KMS-11 (cell line): ENCODE results near the gene UMPS.

Source experiments
- H2AFZ ChIP-seq: fragments of 200-600 bp; sonication (generic); 2 replicates; pipeline ENCODE4 v1.6.1; 2016; ENCODE audit warnings: antibody characterized with exemption, mixed run types, low read depth
- H3K27ac ChIP-seq: fragments of 200-600 bp; sonication (generic); 2 replicates; pipeline ENCODE4 v1.6.1; 2016; ENCODE audit warnings: mild to moderate bottlenecking, mixed run types
- H3K27me3 ChIP-seq: fragments of 200-600 bp; sonication (generic); 2 replicates; pipeline ENCODE4 v1.6.1; 2017; ENCODE audit warnings: mild to moderate bottlenecking, low read depth, mixed run types, moderate library complexity; ENCODE audit not compliant: insufficient read depth
- H3K36me3 ChIP-seq: fragments of 200-600 bp; sonication (generic); 2 replicates; pipeline ENCODE4 v1.6.1; 2017; ENCODE audit warnings: mild to moderate bottlenecking, mixed run types; ENCODE audit not compliant: insufficient read depth
- H3K4me1 ChIP-seq: fragments of 200-600 bp; sonication (generic); 2 replicates; pipeline ENCODE4 v1.6.1; 2016; ENCODE audit warnings: mild to moderate bottlenecking, low read depth, mixed run types; ENCODE audit not compliant: poor library complexity, severe bottlenecking
- H3K4me2 ChIP-seq: fragments of 200-600 bp; sonication (generic); 2 replicates; pipeline ENCODE4 v1.7.0; 2016; ENCODE audit warnings: mild to moderate bottlenecking, mixed run types
- H3K4me3 ChIP-seq: fragments of 200-600 bp; sonication (generic); IDR thresholded peaks from 2 replicates; pipeline ENCODE4 v1.6.1; 2017; ENCODE audit warnings: low read depth, low read length, mixed read lengths; ENCODE audit not compliant: insufficient read depth
- H3K79me2 ChIP-seq: fragments of 200-600 bp; sonication (generic); 2 replicates; pipeline ENCODE4 v1.6.1; 2016; ENCODE audit warnings: low read depth, mixed run types; ENCODE audit not compliant: insufficient read depth
- H3K9ac ChIP-seq: fragments of 200-600 bp; sonication (generic); 2 replicates; pipeline ENCODE4 v1.6.1; 2016; ENCODE audit warnings: mild to moderate bottlenecking, mixed run types
- H4K20me1 ChIP-seq: fragments of 200-600 bp; sonication (generic); 2 replicates; pipeline ENCODE4 v1.6.1; 2016; ENCODE audit warnings: mild to moderate bottlenecking, mixed run types; ENCODE audit not compliant: insufficient read depth
- TF ChIP-seq, protein P1 (sequence below): fragments of 200-600 bp; sonication (generic); conservative IDR thresholded peaks from 2 replicates; pipeline ENCODE4 v1.6.1; 2017; ENCODE audit warnings: low read depth, mild to moderate bottlenecking, antibody characterized with exemption, low read length, moderate library complexity, mixed read lengths

UMPS gene

DNA sequence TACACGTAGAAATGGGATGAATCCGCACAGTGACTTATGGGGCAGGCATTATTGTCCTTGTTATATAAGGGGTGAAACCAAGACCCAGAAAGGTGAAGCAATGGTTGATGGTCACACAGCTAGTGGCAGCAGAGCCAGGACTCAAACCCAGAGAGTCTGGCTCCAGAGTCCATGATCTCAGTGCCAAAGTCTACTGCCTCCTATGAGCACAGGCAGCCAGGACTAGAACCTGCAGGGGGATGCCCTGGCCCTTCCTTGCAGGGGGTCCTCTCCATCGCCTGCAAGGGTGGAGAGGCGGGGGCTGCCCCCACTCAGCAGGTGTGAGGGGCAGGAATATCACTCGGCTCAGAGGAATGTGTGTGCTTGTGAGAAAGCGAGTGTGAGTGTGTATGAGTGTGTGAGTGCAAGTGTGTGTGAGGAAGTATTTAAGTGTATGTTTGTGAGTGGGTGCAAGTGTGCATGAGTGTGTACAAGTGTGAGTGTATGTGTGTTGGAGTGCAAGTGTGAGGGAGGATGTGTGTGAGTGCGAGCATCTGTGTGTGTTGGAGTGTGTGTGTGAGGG lies 44.7 kb downstream of the UMPS start:
- Histone ChIP-seq H3K9ac (no peak overlapping the region; the same call in 1 of the 2 replicates), H3K36me3 (no peaks in the 10 kb centered on the region; the same call in 1 of the 2 replicates), H4K20me1 (no peaks in the 10 kb centered on the region), H3K4me3 (no peak overlapping the region), H3K27ac (peak overlapping the region; percentile 88; the same call in 1 of the 2 replicates), H3K27me3 (no peaks in the 10 kb centered on the region), H3K4me1 (peaks cover 98% of the 10 kb centered on the region), H3K4me2 (peak overlapping the region; percentile 53; the same call in 1 of the 2 replicates), H3K79me2 (no peaks in the 10 kb centered on the region), H2AFZ (no peak overlapping the region)
- TF ChIP-seq, protein P1, sequence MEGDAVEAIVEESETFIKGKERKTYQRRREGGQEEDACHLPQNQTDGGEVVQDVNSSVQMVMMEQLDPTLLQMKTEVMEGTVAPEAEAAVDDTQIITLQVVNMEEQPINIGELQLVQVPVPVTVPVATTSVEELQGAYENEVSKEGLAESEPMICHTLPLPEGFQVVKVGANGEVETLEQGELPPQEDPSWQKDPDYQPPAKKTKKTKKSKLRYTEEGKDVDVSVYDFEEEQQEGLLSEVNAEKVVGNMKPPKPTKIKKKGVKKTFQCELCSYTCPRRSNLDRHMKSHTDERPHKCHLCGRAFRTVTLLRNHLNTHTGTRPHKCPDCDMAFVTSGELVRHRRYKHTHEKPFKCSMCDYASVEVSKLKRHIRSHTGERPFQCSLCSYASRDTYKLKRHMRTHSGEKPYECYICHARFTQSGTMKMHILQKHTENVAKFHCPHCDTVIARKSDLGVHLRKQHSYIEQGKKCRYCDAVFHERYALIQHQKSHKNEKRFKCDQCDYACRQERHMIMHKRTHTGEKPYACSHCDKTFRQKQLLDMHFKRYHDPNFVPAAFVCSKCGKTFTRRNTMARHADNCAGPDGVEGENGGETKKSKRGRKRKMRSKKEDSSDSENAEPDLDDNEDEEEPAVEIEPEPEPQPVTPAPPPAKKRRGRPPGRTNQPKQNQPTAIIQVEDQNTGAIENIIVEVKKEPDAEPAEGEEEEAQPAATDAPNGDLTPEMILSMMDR, result no peak

DNA sequence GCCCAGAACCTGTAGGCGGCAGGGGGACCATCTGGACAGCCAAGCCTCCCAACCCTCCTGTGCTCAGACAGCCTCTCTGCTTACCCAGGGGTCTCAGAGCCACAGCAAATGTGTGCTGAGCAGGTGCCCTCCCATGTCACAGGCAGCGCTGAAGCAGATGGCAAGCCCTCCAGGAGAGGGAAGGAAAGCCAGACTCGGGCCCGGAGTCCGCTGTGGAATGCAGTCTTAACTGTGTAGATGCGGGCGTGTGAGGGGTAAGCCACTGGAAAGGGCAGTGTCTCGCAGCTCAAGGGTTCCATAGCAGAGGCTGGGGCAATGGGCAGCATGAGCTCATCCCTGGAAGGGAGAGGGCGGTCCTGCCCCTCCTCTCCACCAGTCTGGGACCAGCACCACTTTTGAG lies 45.6 kb downstream of the UMPS start:
- TF ChIP-seq, protein P1, result no peak
- H3K27me3 ChIP-seq, result no peaks in the 10 kb centered on the region
- H3K27ac ChIP-seq, result no peak overlapping the region
- H4K20me1 ChIP-seq, result no peaks in the 10 kb centered on the region
- H3K79me2 ChIP-seq, result no peaks in the 10 kb centered on the region; the same call in 1 of the 2 replicates
- no peak overlapping the region for H2AFZ ChIP-seq
- H3K4me2 ChIP-seq, result no peak overlapping the region
- H3K4me3 ChIP-seq, result no peak overlapping the region
- peaks cover 97% of the 10 kb centered on the region for H3K4me1 ChIP-seq
- H3K9ac ChIP-seq, result no peak overlapping the region
- H3K36me3 ChIP-seq, result no peaks in the 10 kb centered on the region; the same call in 1 of the 2 replicates

DNA sequence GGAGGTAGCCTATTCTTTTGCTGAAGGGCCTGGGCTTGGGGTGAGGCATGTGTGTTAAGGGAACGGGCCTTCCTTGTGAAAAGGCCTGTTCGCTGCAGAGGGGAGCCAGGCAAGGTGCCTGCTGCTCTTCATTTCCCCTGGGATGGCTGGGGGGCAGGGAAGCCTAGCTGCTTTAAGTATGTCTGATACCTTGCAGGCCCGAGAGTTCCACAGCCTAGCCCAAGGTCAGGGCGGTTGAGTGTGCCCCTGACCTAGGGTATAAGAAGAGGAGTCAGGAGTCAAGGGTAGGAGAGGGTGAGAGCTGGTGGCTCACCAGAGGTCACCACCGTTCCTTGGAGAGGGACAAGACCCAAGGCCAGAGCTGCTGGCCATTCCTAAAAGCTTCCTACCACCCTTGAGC lies 46.6 kb downstream of the UMPS start:
- Histone ChIP-seq H3K4me2 (no peak overlapping the region), H3K36me3 (no peaks in the 10 kb centered on the region; the same call in 1 of the 2 replicates), H3K27ac (peak overlapping the region; percentile 19; the same call in 1 of the 2 replicates), H2AFZ (no peak overlapping the region), H3K4me1 (peaks cover 97% of the 10 kb centered on the region), H3K79me2 (no peaks in the 10 kb centered on the region; the same call in 1 of the 2 replicates), H3K4me3 (no peak overlapping the region), H3K27me3 (no peaks in the 10 kb centered on the region), H3K9ac (no peak overlapping the region), H4K20me1 (no peaks in the 10 kb centered on the region)
- TF ChIP-seq, protein P1, result no peak

DNA sequence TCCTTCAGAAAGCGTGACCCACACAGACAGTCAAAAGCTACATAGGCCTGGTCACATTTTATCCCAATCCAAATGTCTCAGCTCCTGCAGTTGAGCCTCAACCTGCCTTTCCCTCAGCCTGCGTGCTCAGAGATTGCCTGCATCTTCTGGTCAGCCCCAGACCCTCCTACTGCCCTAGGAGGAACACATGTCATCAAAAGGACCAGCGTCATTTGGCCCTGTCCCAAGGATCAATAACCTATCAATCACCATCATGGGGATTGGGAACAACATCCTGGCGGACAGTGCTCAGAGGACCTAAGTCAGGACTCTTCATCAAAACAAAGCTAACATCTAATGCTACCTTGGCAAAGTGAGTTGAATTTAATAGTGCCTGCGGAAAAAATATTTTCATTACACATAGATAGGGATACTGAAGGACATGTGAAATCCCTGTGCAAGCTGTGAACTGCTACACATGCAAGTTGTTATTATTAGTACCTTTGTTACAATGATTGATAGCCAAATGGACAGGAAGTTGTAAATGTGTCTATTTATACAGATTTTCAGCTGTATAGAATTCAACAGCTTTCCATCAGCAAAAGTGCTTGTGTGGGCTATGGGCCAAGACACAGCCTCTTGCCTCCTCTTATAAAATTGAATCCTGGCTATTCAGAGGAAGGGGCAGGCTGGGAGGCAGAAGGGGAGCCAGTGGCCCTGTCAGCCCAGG lies 47.7 kb downstream of the UMPS start:
- no peak overlapping the region for H3K9ac ChIP-seq
- H3K4me3 ChIP-seq, result no peak overlapping the region
- H3K27me3 ChIP-seq, result no peaks in the 10 kb centered on the region
- TF ChIP-seq, protein P1, result no peak
- no peak overlapping the region for H2AFZ ChIP-seq
- peaks cover 7% of the 10 kb centered on the region; the same call in 1 of the 2 replicates for H3K79me2 ChIP-seq
- H3K36me3 ChIP-seq, result no peaks in the 10 kb centered on the region; the same call in 1 of the 2 replicates
- peak overlapping the region; percentile 44; the same call in 1 of the 2 replicates for H3K4me2 ChIP-seq
- peaks cover 97% of the 10 kb centered on the region for H3K4me1 ChIP-seq
- H4K20me1 ChIP-seq, result no peaks in the 10 kb centered on the region
- peak overlapping the region; percentile 19; the same call in 1 of the 2 replicates for H3K27ac ChIP-seq
